Stimulated activated CD4-positive, alpha-beta T cell treated with anti-CD3 and anti-CD28 coated beads, Interleukin-1b, Interleukin-23, amount 100 ng/mL, for 4 hours (primary cell): ENCODE measurements around the gene MED6.

Experiments used
- DNase-seq, 2 donors: peaks; one replicate each; pipeline ENCODE4 v3.0.0-alpha.2; 2020; ENCODE audit warnings: low read depth in 2 of 2

The MED6 gene

DNA sequence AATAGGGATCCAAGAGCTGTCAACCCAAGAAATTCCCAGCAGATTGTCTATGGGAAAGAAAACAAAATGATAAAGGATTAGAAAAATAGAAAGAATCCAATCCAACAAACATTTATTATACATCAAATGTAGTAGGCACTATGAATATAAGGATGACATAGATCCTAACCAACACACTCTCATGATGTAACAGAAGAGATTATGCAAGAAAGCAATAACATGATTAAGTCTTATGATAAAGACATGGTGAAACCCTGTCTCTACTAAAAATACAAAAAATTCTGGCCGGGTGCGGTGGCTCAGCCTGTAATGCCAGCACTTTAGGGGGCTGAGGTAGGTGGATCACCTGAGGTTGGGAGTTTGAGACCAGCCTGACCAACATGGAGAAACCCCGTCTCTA is 2.7 kb downstream of the MED6 start:
- DNase-seq = no peak

DNA sequence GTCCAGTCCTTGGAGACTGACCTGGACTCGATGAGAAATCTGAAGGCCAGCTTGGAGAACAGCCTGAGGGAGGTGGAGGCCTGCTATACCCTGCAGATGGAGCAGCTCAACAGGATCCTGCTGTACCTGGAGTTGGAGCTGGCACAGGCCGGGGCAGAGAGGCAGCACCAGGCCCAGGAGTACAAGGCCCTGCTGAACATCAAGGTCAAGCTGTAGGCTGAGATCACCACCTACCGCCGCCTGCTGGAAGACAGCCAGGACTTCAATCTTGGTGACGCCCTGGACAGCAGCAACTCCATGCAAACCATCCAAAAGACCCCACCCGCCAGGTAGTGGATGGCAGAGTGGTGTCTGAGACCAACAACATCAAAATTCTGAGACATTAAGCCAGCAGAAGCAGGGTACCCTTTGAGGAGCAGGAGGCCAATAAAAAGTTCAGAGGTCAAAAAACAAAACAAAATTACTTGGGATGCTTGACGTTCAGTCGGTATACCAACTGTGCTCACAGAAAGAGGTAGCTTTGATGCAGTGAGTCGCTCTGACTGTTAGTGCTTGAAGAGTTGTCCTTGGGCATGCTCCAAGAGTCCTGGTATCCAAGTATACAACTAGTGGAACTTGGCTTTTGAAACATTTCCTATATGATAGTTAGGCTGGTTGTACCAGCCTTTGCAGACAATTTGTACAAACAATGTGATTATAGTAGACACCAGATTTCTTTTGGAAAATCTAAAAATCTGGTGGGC is 4.8 kb downstream of the MED6 start:
- no peak for DNase-seq

DNA sequence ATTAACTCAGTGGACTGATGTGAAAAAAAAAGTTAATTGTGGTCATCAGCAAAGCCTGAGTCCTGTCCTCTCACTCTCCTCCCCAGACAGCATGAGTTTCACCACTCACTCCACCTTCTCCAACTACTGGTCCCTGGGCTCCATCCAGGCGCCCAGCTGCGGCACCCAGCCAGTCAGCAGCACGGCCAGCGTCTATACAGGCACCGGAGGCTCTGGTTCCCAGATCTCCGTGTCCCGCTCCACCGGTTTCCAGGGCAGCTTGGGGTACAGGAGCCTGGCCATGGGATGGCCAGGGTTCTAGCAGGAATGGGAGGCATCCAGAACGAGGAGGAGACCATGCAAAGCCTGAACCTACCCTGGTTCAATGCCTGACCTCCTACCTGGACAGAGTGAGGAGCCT is 6.0 kb downstream of the MED6 start:
- DNase-seq = no peak

DNA sequence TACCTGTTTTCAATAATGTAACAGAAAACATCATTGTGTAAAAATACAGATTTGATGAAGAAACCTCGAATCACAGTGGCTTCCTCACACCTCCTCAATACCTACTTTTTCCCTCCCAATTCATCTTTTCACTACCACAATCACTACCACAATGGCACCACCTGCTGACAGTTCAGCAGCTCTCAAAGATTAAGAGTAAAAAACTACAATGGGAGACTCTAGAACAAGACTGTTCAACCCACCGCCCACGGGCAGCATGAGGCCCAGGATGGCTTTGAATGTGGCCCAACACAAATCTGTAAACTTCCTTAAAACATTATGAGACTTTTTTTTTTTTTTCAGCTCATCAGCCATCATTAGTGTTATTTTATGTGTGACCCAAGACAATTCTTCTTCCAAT is 15.2 kb downstream of the MED6 start:
- no peak for DNase-seq

DNA sequence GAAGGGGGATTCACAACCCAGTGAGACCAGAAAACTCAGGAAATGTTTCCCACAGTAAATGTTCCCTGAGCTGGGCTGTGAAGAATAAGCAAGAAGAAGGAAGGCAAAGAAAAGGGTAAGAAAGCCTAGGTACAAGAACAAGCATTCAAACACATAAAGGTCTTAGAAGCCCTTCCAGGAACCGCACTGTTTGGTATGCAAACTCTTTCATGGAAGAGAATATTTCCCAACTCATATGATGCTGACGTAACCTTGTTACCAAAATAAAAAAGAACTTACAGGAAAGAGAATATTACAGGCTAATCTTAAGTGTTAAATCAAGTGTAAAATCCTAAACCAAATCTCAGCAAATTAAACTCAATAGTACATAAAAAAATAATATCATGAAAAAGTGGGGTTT is 23.6 kb downstream of the MED6 start:
- DNase-seq = no peak

DNA sequence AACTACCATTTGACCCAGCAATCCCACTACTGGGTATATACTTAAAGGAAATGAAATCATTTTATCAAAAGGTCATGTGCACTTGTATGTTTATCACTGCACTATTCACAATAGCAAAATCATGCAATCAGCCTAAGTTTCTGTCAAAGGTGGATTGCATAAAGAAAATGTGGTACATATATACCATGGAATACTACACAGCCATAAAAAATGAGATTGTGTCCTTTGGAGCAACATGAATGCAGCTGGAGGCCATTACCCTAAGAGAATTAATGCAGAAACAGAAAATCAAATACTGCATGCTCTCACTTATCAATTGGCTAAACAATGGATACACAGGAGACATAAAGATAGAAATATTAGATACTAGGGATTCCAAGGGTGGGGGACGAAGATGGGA is 27.4 kb downstream of the MED6 start:
- DNase-seq = no peak

DNA sequence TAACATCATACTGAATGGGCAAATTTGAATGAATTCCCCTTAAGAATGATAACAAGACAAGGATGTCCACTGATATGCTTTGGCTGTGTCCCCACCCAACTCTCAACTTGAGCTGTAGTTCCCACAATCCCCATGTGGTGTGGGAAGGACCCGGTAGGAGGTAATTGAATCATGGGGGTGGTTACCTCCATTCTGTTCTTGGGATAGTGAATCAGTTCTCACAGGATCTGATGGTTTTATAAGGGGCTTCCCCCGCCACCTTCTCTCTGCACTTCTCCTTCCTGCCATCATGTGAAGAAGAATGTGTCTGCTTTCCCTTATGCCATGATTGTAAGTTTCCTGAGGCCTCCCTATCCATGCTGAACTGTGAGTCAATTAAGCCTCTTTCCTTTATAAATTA is 29.3 kb downstream of the MED6 start:
- no peak for DNase-seq

DNA sequence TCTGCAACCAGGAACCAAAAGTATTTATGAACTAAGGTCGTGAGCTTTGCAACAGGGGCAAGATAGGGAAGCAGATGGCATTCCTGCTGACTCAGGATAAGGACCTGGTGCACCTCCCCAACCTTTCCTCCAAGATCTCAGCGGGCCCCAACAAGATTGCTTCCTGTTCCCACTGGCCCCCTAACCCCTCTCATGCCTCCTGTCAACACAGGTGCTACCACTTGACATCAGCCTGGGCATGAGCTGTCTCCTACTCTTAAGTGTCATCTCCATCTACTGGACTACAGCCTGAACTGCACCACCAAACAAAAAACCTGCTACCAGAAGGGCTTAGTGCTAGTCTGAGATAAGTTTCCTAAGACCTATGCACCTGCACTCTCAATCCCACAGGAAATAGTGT is 32.7 kb downstream of the MED6 start:
- no peak for DNase-seq

DNA sequence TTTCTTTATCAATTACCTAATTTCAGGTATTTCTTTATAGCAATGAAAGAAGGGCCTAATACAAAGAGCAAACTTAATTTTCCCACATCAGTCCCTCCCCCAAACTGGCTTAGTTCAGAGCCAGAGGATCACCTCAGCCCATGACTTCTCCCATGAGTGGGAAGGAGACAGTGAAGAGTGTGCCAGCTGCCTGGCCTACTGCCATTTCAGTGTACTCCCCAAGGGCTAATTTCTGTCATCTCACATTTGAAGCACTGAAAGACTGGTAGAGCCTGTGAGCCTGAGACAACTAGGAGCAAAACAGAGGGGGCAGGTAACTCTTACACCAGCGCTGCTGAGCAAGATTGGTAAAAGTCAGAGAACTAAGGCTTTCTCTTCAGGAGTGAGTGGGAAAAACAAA is 36.6 kb downstream of the MED6 start:
- DNase-seq = no peak

DNA sequence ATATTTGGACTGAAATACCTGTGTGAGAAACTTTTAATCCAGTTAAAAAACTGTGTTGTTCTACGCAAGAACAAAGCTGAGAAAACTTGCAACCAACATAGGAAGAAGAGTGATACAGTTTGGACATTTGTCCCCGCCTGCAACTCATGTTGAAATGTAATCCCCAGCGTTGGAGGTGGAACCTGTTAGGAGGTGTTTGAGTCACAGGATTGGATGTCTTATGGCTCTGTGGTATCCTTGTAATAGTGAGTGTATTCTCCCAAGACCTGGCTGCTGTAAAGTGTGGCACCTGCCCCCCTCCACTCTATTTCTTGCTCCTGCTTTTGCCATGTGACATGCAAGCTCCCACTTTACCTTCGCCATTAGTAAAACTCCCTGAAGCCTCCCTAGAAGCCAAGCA is 37.0 kb downstream of the MED6 start:
- DNase-seq = no peak

DNA sequence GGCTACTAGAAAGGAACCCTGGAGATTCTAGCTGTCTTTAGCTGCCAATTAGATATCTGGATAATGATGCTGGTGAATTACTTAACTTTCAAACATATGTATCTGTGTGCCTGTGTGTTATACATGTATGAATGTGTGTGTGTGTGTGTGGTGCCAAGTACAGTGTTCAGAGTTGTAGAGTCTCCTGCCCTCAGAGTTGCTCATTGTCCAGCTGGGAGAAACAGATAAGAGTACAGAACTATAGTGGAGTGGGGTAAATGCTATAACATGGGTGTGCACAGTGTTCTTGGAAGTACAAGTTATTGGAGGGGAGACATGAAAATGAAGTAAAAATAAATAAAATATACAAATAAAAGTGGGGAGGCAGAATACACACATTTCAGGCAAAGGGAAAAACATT is 42.1 kb downstream of the MED6 start:
- no peak for DNase-seq

DNA sequence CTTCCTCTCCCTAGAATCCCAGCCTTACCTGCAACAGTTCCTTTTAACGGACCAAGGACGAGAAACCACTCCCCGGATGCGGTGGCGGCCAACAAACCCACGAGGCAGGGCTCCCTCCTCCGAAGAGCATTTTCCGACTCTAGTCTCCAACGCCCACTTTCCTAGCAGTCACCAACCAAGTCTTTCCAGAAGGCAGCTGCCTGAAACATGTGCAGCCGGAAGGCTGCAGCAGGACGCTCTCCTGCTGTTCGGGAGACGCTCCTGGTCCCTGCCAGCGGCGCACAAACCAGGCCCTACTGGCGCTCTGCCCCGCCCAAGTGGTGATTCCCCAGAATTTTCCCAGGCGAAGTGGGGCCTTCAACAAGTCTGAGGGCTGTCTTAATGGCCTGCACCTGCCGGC is 44.6 kb downstream of the MED6 start:
- DNase-seq = no peak

DNA sequence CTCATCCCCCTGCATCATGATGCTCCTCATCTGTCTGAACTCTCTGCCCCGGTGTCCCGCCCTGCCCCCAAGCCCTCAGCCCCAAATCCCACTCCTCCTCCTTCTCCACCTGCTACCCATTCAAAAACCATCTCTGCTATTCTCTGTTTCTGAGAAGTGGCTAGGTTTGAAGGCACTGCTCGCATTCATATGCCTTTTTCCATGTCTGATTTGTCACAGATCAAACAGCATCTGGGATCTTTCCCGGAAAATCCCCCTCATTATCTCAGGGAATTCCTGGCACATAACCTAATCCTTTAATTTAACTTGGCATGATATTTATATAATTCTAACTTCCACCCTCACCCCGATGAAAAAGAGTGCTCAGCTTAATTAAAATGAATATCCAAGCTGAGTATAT is 62.4 kb downstream of the MED6 start:
- DNase-seq = no peak

DNA sequence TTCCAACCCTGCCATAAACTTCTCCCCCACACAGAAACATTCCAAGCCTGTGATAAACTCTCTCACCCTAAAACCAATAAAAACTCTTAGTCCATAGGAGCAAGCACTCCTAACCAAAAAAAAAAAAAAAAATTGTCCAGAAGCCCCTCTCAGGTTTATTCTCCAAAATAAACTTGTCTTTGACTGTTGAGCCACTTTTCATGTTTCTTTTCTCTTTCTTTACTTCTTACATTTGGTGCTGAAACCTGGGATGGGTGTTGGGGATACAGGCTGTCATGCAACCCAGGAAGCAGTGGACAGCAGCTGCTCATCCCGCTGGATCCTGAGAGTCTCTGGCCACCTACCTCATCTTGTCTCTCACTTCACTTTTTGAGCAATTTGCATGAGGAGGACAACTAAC is 63.6 kb downstream of the MED6 start:
- no peak for DNase-seq

DNA sequence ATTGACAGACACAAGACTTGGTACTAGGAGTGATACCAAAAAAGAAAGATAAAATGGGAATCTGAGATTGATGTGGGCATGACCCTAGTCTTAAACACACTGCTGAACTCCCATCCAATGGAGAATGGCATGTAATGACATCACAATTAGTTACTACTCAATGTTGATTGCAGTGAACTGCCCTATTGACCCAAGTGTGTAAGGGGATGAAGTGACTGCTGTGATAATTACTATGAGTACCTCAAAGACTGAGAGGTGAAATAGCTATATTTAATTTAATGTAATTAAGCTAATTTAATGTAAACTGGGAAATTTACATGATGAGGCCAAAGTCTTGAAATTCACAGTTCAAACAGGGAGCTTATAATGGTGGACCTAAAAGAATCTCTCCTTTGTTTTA is 65.6 kb downstream of the MED6 start, which contains the start of gene ADAM20:
Gene ADAM20 (minus strand): TSS at position 101 of the 400 bp plus-strand sequence. CDS start 10,247 bp downstream, outside the sequence.
- DNase-seq = no peak
